Keratinocyte (primary cell): ENCODE results near the gene GPN1.

Source experiments
- CTCF ChIP-seq, 3 experiments: IDR thresholded peaks in 1 of 3; conservative IDR thresholded peaks in 1 of 3; optimal IDR thresholded peaks in 1 of 3; 2 replicates in 2 of 3; 3 replicates in 1 of 3; pipeline versions ENCODE3 to v1.5.1; 2011; ENCODE audit warnings: low read length in 3 of 3, mild to moderate bottlenecking in 3 of 3, moderate library complexity in 2 of 3, control low read depth in 1 of 3, inconsistent platforms in 1 of 3; ENCODE audit not compliant: insufficient read depth in 2 of 3; ENCODE audit errors: extremely low read depth in 1 of 3
- EZH2 ChIP-seq: IDR thresholded peaks from one replicate; pipeline ENCODE4 v1.6.1; 2012; ENCODE audit warnings: inconsistent platforms, mild to moderate bottlenecking, low read length, moderate library complexity

DNA sequence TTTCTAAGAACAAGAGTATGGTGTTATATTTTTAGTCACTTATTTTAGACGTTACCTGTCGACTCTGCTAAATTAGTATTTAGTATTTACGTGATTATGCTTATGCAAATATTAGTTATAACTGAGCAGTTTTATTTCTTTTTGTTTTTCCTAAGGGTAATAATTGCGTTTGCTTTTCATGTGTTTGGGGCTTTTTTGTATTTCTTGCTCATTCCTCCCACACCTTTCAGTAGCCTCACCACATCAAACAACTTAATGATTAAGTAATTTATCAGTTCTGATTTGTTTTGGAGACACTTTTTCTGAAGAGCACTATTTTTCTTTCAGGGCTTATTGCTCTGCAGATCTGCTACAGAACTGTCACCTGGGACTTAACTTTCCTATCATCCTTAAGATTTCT, 42.4 kb downstream of the GPN1 start:
- TF ChIP-seq CTCF (optimal IDR thresholded peaks at IDR 0.05 in 1 of 3, IDR thresholded peaks at IDR 0.05 in 1 of 3, conservative IDR thresholded peaks at IDR 0.05 in 1 of 3; ENCODE audit: extremely low read depth in 1 of 3, insufficient read depth in 2 of 3, low read length in 3 of 3) (no peak), EZH2 (no peak)
